Activated gamma-delta T cell treated with anti-CD3 and anti-CD28 coated beads, Interleukin-2, amount 50 U/mL, for 16 hours (primary cell): ENCODE measurements around the gene DNAI7.

Experiments
- DNase-seq: peaks from one replicate; pipeline ENCODE4 v3.0.0-alpha.2; 2020; ENCODE audit warnings: low read depth

Gene DNAI7

GRCh38 chr12:25100194-25101091, 94.5 kb downstream of the DNAI7 start:
- DNase-seq: no peak

DNA sequence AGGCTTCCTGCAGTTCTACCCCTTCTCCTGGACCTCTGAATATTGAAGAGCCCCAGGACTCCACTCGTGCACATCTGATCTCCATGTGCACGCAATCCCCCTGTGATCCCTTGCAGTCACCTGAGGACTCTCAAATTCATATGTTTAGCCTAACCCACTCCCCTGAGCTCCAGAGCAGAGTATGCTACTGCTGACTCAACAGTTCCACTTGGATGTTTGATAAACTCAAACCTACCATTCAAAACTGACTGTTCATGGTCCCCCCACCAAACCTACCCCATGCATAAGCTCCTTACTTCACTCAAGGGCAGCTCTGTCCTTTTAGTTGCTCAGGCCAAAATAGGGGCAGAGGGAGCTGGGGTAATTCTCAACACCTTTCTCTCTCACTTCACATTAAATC, 96.0 kb downstream of the DNAI7 start:
- DNase-seq: no peak

DNA sequence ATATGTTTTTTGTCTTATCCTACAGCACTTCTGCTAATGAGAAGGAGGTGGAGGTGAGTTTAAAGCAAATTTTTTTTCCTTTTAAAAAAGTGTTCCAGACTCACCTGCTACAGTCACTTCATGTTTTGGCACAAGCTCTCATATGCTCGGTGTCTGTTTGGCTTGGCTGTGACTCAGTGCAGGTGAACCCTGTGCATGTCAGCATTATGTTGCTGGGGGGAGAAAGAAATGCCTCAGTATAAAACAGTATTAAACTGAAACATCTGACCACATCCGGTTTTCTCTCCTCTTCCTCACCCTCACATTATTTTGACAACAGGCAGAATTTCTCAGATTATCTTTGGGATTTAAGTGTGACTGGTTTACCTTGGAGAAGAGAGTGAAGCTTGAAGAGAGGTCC, 105.2 kb downstream of the DNAI7 start:
- no peak for DNase-seq

DNA sequence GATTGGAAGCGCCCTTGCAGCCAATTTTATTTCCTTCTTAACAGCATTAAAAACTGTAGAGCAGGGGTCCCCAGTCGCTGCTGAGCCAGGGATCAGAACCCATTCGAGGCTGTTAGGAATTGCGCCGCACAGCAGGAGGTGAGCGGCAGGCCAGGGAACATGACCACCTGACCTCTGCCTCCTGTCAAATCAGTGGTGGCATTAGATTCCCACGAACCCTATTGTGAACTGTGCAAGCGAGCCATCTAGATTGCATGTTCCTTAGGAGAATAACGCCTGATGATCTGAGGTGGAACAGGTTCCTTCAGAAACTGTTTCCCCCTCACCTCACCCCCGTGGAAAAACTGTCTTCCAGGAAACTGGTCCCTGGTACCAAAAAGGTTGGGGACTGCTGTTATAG, 107.4 kb downstream of the DNAI7 start:
- DNase-seq: no peak

DNA sequence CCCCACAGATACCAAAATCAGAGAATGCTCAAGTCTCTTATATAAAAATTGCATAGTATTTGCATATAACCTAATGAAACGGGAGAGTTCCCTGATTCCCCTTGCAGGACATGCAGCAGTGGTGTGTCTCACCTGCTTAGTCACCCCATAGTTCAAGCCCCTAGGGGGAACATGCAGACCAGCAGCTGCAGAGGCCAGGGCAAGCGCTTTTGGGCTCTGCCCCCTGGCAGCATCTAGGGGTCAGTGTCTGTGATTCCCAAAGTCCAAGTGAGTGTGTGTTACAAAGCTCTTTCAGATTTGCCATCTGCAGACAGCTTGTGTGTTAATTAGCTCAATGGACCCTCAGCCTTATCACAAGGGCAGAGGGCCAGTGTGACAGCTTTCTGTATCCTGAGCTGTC, 110.1 kb downstream of the DNAI7 start:
- no peak for DNase-seq

DNA sequence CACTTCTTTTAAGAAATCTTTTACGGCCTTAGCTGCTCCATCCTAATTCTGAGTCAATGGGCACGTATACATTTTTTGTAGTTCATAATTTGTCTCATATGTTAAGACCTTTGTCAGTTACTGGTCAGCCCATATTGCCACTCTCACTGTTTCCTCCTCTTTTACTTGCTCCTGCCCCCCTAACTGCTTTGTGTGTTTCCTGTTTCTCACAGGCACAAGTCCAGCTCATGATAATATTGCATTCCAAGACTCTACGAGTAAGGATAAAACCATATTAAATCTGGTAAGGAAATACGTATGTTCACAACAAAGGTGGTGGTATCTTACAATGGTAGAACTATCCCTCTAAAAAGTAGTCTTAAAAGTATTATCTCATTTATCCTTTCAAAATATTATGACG, 111.7 kb downstream of the DNAI7 start:
- no peak for DNase-seq

DNA sequence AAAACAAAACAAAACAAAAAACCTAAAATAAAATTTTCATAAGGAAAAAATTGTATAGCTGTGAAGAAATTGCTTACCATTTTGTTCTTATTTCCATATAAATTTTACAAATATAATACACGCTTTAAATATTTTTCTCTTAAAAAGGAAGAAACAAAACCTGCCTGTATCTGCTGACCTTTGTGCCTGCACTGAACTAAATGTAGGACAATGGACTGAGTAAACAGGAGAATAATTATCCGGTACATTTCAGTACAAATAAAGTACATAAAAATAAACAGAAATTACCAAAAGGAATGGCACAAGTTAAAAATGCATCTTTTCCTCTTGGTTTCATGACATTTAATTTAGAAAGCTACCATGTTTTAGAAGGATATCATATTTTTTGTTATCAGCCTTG, 112.3 kb downstream of the DNAI7 start:
- DNase-seq: no peak

GRCh38 chr12:25079393-25079792, 115.6 kb downstream of the DNAI7 start:
- DNase-seq: no peak

GRCh38 chr12:25074954-25075353, 120.0 kb downstream of the DNAI7 start:
- DNase-seq: no peak

- DNase-seq: no peak
Measured at GRCh38 chr12:25074113-25074512, 120.8 kb downstream of the DNAI7 start.

- no peak for DNase-seq
Measured at GRCh38 chr12:25072906-25073650, 121.9 kb downstream of the DNAI7 start.

DNA sequence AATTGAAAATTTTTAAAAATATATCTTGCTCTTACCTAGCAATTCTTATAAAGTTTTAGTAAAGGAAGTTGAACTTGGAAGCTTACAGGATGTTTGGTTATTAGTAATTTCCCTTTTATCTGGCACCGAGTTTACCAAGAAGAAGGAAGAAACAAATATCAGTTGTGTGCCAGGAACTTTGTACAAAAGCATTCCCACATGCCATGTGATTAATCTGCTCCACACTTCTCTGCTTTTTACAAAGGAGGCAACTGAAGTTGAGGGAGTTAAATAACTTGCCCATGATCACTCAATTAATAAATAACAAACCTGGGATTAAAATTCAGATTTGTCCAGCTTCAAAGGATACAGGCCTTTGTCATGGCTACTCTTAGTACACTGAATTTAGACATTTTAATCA, 123.6 kb downstream of the DNAI7 start:
- DNase-seq: no peak

- no peak for DNase-seq
Measured at GRCh38 chr12:25069224-25069623, 125.7 kb downstream of the DNAI7 start.

DNA sequence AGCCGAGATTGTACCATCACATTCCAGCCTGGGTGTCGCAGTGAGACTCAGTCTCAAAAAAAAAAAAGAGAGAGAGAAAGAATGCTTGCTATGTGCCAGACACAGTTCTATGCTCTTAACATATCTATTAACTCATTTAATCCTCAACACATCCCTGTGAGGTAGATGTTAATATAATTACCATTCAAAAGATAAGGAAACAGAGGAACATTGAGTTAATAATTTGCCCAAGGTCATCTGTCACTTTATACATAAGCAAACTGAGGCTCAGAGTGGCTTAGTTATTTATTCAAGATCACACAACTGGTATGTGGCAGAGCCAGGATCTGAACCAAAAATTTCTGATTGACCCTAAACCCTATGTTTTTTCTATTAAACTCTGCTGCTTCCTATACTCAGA, 129.9 kb downstream of the DNAI7 start:
- DNase-seq: no peak

DNA sequence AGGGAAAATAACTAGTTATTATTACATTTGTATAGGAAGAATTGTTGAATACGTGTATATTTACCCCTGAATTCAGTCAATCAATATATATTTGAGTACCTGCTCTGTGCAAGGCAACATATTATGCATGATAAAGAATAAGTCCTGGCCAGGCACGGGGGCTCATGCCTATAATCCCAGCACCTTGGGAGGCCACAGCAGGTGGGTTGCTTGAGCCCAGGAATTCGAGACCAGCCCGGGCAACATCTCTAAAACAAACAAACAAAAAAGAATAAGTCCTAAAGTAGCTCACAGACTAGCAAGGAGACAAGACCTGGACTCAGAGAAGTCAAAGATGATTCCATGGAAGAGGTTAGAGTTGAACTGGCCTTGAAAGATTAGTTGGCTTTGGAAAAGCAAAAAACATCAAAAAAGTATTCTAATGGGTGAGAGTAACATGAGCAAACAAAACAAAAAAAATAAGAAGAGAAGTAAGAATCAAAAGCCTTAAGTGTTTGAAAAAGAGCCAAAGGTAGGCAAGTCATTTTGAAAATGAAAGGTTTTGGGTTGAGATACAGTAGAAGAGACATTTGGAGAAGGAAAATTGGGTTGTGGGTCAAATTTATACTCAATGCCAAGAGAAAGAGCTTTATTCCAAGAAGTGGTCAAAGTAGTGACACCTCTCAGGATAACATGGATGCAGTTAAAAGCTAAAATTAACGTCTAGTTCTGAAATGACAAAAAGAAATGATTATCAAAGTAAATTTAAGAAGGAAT, 130.9 kb downstream of the DNAI7 start:
- DNase-seq: no peak

GRCh38 chr12:25058658-25059058, 136.3 kb downstream of the DNAI7 start:
- no peak for DNase-seq
